ENCODE results near the gene CREG1.

- TF ChIP-seq, protein P1, sequence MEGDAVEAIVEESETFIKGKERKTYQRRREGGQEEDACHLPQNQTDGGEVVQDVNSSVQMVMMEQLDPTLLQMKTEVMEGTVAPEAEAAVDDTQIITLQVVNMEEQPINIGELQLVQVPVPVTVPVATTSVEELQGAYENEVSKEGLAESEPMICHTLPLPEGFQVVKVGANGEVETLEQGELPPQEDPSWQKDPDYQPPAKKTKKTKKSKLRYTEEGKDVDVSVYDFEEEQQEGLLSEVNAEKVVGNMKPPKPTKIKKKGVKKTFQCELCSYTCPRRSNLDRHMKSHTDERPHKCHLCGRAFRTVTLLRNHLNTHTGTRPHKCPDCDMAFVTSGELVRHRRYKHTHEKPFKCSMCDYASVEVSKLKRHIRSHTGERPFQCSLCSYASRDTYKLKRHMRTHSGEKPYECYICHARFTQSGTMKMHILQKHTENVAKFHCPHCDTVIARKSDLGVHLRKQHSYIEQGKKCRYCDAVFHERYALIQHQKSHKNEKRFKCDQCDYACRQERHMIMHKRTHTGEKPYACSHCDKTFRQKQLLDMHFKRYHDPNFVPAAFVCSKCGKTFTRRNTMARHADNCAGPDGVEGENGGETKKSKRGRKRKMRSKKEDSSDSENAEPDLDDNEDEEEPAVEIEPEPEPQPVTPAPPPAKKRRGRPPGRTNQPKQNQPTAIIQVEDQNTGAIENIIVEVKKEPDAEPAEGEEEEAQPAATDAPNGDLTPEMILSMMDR (IDR thresholded peaks at IDR 0.05; ENCODE audit: low read depth, low read length, missing input control), result no peak
- TF ChIP-seq, protein P2, sequence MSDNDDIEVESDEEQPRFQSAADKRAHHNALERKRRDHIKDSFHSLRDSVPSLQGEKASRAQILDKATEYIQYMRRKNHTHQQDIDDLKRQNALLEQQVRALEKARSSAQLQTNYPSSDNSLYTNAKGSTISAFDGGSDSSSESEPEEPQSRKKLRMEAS (IDR thresholded peaks at IDR 0.05), result no peak
- TF ChIP-seq REST (IDR thresholded peaks at IDR 0.05) (no peak), RAD21 (IDR thresholded peaks at IDR 0.05) (no peak), FOXA1 (IDR thresholded peaks at IDR 0.05) (no peak), TAF1 (conservative IDR thresholded peaks at IDR 0.05) (no peak), FOXA2 (IDR thresholded peaks at IDR 0.05) (no peak), JUND (IDR thresholded peaks at IDR 0.05) (no peak), EGR1 (IDR thresholded peaks at IDR 0.05; ENCODE audit: low read depth in 2 of 2) (no peak), YY1 (IDR thresholded peaks at IDR 0.05) (no peak)
Measured at GRCh38 chr1:167588361-167588760, 34.8 kb upstream of the CREG1 start.

Measured in liver (tissue), 3 donors.